ENCODE measurements around the gene NKAIN2.

GRCh38 chr6:123972600-123973294 lies 169.1 kb downstream of the NKAIN2 start:
- TF ChIP-seq CTCF (conservative IDR thresholded peaks at IDR 0.05) (no peak), ZFX (IDR thresholded peaks at IDR 0.05) (no peak)

All from C4-2B (cell line).